Measurements from ENCODE around the gene LNX2. TPM values are rescaled to one million over a fixed set of nuclear protein-coding genes. Genes with fewer than 3 reads are reported as not detected.
"Not testable (repeated sequence)": the region's sequence is repeated elsewhere in the genome, so short reads cannot be mapped to it uniquely, and the experiment has no call there.

Gene LNX2
- total RNA-seq, 1 experiment from 2014 or later, result 14.8 TPM

DNA sequence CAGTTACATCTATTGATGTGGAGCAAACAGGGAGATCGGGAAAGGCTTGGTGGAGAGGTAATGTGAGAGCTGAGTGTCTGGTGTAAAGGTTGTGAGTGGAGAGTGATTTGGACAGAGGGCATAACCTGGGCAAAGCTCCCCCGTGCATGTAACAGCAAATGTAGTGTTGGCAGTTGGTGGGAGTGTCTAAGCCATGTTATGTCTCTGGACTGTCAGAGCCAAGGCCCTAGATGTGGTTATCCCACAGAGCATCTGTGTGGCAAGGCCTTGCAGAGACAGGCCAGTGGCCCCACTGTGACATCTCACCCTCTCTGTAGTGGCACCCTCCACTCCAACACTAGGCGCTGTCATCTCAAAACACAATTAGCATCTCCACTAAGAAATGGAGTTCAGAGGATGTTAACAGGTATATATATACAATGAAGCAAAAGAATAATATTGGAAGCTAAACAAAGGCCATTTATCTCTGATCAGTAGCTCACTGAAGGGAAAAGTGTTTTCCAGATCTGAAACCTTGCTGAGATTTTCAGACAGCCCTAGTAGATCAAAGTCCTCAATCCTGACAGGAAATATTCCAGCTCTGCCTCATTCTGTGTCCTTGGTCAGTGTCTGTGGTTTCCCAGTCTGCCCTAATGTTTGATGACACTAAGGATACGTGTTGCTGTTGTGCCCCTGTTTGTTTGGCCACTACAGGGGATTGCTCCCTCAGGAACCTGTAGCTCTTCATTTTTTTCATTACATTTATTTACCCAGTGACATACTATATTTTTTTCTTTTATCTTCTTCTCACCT, 21.6 kb upstream of the LNX2 start:
- DNase-seq (ENCODE audit: low read depth, low spot score), result no peak
- in situ Hi-C loops (cut with HindIII; ENCODE audit: low pct_unique_long_range_greater_than_20kb, low sequenced_read_pairs), result no loop called here

DNA sequence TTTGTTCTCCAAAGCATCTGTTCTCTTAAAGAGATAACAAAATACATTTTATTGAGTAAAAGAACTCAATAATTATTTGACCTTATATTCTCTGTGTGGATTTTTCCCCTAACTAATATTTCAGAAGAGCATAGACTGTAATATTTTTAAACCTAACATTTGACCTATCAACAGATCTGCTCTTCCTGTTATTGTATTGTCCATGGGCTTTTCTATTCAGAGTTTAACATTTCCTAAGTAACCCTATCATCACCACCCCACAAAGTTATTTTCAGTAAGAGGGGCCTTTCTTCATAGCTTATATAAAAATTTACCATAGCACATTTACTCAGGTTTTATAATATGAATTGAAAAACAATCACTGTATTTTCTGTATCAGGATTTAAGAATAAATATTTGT, 18.9 kb upstream of the LNX2 start:
- no peak for DNase-seq (ENCODE audit: low read depth, low spot score)
- in situ Hi-C loops (cut with HindIII; ENCODE audit: low pct_unique_long_range_greater_than_20kb, low sequenced_read_pairs), result no loop called here

DNA sequence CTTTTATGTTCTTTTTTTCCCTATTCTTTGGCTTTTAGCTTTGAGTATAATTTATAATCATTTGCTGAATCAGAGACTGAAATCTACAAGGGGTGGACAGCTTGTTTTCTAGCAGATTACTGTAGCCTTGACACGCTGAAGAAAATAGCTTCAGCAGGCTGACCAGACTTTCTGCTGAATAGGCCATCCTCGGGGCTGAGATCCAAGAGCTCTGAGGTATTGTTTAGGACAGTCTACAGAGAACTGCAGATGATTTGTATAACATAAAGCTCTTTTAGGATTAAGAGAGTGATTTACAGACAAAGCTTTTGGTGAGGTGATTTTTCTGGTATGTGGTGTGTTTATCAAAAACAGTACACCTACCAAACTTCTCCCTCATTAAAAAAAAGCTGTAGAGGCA, 18.2 kb upstream of the LNX2 start:
- no peak for DNase-seq (ENCODE audit: low read depth, low spot score)
- in situ Hi-C loops (cut with HindIII; ENCODE audit: low pct_unique_long_range_greater_than_20kb, low sequenced_read_pairs), result no loop called here

DNA sequence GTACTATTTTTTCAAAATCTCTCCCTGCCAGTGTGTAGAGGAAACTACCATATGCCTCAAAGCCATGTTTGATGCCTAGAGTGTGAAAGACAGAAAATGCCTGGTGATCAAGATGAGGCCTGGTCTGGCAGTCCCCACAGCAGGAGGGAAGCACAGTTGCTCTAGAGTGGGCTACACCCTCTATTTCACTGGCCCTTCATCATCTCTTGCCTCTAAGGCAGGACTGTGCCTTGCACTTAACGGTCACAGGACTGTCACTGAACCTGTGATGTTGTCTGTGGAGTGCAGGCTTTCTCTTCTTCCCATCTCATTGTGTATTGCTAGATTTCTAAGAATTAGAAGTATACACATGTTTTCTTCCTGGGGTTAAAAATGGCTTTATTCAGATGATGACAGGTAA, 17.7 kb upstream of the LNX2 start:
- in situ Hi-C loops (cut with HindIII; ENCODE audit: low pct_unique_long_range_greater_than_20kb, low sequenced_read_pairs), result no loop called here
- no peak for DNase-seq (ENCODE audit: low read depth, low spot score)

DNA sequence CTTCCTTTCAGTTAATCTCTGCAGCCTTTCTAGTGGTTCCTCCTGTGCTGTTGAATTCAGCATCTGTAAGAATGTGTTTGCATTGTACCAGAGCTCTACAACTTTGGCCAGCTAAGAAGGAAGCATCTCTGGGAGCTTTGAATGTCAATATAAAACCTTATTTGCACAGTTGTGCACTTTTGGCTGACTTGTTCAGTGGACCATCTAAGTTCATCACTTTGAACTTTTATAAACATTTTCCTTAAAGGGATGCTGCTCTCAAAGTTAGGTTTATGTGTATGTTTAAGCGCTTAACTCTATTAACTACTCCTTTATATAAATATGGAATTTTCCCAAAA, 16.9 kb upstream of the LNX2 start:
- DNase-seq (ENCODE audit: low read depth, low spot score), result no peak
- in situ Hi-C loops (cut with HindIII; ENCODE audit: low pct_unique_long_range_greater_than_20kb, low sequenced_read_pairs), result no loop called here

DNA sequence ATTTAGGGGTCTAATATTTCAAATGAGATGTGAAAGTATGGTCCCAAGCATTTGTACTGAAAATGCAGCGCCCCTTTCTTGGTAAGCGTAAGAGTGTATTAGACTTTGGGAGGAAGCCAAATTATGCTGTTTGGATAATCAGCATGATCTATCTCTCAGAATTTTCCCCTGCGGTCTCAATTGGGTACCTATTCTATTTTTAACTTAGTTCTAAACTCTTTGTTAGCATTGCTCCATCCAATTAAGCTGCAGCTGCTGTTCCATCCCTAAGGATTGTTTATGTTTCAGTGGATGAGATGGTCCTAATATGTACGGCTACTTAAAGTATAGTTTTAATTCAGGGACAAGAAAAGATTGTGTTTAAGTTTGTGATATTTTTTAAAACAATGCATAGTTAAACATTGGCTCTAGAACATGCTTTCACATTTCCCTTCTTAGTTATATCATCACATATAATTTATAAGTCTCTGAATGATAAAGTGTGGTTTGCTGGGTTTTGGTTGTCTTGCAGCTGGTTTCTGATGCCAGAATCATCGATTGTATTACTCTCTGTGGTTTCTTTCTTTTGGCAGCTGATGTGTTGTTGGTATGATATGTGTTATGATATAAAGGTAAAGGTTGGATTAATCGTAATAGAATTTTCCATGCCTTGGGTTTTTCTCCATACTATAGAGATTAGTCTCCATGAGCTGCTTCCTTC, 16.4 kb upstream of the LNX2 start:
- in situ Hi-C loops (cut with HindIII; ENCODE audit: low pct_unique_long_range_greater_than_20kb, low sequenced_read_pairs), result no loop called here
- DNase-seq (ENCODE audit: low read depth, low spot score), result no peak

DNA sequence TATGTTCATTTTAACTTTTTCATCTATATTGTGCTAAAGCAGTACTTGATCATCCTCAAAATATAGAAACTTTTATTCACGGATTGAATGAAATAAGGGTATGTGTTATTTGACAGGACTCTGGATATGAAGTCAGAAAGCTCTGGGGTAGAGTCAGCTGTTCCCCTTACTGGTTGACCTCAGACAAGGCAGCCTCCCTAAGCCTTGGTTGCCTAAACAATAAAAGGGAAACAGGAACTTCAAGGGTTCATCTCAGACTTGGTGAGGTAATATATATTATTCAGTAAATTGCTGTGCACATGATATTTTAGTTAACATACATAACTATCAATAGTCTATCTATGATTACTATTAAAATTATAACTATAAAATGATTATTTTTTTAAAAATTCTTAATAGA, 14.9 kb upstream of the LNX2 start:
- DNase-seq (ENCODE audit: low read depth, low spot score), result no peak
- in situ Hi-C loops (cut with HindIII; ENCODE audit: low pct_unique_long_range_greater_than_20kb, low sequenced_read_pairs), result no loop called here

DNA sequence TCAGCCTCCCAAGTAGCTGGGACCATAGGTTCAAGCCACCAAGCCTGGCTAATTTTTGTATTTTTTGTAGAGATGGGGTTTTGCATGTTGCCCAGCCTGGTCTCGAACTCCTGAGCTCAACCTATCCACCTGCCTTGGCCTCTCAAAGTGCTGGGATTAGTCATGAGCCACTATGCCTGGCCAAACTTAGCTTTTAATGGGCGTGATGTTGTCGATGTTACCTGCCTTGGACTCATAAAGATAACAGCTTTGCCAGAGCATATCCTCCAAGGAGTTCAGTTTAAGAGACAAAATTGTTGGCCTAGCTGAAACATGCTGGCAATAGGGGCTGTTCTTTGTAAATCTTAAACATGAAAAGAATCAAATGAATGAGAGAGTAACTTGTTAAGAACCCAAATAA, 14.5 kb upstream of the LNX2 start:
- in situ Hi-C loops (cut with HindIII; ENCODE audit: low pct_unique_long_range_greater_than_20kb, low sequenced_read_pairs), result no loop called here
- DNase-seq (ENCODE audit: low read depth, low spot score), result no peak

DNA sequence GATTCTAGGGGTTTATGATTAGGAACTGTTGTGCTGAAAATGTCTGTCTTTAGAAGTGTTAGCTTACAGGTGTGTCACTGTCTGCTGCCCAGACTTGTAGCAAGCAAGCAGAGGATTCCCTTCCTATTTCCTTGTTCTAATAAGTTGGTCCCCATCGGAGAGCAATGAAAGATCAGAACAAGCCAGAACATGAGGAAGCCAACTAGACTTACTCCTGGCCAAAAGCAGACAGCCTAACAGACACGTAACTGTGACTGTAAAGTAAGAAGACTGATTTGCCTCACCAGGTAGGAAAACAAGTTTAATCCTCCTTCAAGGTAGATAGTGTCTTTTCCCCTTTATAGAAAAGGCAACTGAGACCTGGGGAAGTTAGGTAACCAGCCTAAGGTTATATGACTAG, 13.9 kb upstream of the LNX2 start:
- no peak for DNase-seq (ENCODE audit: low read depth, low spot score)
- in situ Hi-C loops (cut with HindIII; ENCODE audit: low pct_unique_long_range_greater_than_20kb, low sequenced_read_pairs), result no loop called here

DNA sequence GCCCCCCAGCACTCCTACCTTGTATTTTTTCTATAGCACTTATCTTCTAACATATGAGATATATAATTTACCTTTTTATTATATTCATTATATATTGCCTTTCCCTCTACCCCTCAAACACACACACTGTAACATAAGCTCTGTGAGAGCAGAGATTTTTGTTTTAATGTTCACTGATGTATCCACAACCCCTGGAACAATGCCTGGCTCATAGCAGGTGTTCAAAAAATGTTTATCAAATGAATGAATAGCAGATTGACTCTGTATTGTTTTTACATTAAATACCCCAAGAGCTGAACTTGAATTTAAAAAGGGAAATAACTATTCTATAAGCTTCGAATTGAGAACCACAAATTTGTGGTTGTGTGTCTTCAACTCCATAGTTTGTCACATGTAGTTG, 12.3 kb upstream of the LNX2 start:
- in situ Hi-C loops (cut with HindIII; ENCODE audit: low pct_unique_long_range_greater_than_20kb, low sequenced_read_pairs), result no loop called here
- DNase-seq (ENCODE audit: low read depth, low spot score), result no peak

DNA sequence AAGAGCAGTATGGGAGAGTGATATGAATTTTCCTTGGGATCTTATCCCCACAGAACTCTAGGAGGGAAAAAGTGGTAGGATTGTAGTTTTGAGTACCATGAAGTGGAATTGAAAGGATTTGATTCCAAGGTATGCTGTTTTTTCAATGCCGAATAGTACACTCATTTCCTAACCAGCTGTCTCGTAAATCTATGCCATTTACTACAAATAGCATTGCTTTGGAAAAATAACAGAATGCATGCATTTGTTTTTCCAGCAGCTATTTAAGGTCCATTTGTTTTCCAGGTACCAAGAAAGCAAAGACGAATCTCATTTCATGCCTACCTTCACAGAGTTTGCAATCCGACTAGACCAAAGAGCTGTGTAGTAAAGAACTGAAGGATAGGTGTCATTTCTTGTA, 11.9 kb upstream of the LNX2 start:
- no peak for DNase-seq (ENCODE audit: low read depth, low spot score)
- in situ Hi-C loops (cut with HindIII; ENCODE audit: low pct_unique_long_range_greater_than_20kb, low sequenced_read_pairs), result no loop called here

DNA sequence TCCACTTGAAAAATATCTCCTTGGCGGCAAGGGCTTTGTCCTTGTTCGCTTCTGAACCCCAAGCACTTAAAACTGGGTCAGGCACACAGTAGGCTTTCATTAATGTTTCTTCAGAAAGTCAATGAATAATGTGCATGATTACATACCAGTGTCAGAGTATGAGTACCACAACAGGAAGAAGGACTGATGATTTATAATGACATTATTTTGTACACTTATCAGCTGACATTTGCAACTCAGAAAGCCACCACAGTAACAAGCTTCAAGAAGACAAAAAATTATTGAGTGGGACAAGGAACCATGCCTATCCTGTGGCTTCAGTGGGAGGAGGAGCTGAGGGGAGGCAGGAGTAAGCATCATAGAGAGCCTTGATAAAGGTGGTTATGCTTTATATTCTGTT, 11.3 kb upstream of the LNX2 start:
- in situ Hi-C loops (cut with HindIII; ENCODE audit: low pct_unique_long_range_greater_than_20kb, low sequenced_read_pairs), result no loop called here
- DNase-seq (ENCODE audit: low read depth, low spot score), result no peak

DNA sequence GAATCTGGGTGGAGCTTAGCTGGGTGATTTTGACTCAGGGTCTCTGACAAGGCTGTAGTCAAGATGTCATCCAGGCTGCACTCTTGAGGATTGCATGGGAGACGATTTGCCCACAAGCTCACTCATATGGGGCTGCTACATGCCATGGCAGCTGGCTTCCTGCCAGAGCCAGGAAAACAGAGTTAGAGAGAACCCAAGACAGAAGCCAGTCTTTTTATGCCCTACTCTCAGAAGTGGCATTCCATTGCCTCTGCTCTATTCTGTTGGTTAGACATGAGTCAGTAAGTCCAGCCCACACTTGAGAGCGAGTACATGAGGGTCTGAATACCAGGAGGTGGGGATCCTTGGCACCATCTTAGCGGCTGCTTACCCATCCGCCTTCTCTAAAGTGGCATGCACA, 10.8 kb upstream of the LNX2 start:
- in situ Hi-C loops (cut with HindIII; ENCODE audit: low pct_unique_long_range_greater_than_20kb, low sequenced_read_pairs), result no loop called here
- DNase-seq (ENCODE audit: low read depth, low spot score), result no peak

DNA sequence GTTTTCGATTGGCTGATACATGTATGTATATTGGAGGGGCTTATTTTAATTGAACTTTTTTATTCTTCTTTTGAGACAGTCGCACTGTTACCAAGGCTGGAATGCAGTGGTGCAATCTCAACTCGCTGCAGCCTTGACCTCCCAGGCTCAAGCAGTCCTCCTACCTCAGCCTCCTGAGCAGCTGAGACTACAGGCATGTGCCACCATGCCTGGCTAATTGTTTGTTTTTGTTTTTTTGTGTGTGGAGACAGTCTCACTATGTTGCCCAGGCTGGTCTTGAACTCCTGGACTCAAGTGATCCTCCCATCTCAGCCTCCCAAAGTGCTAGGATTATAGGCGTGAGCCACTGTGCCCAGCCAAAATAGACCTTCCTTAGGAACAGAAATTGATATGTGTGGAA, 8.4 kb upstream of the LNX2 start:
- DNase-seq (ENCODE audit: low read depth, low spot score); in situ Hi-C loops (cut with HindIII; ENCODE audit: low pct_unique_long_range_greater_than_20kb, low sequenced_read_pairs): not testable (repeated sequence)

DNA sequence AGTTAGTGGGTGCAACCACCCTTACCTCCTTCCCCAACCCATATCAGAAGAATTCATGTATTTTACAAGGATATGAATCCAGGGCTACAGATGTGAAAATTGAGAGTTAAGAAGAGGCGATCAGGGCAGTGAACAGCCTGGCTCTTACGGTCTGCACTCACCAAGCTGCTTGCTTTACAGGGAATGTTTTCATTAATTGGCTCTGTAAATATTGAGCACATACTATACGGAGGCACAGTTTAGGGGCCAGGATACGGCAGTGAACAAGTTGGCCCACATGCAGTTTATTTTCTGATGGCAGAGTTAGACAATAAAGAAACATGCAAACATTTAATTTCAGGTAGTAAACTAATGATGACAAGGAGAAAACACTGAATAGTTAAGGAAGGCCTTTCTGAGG, 7.8 kb upstream of the LNX2 start:
- DNase-seq (ENCODE audit: low read depth, low spot score), result no peak
- in situ Hi-C loops (cut with HindIII; ENCODE audit: low pct_unique_long_range_greater_than_20kb, low sequenced_read_pairs), result no loop called here

DNA sequence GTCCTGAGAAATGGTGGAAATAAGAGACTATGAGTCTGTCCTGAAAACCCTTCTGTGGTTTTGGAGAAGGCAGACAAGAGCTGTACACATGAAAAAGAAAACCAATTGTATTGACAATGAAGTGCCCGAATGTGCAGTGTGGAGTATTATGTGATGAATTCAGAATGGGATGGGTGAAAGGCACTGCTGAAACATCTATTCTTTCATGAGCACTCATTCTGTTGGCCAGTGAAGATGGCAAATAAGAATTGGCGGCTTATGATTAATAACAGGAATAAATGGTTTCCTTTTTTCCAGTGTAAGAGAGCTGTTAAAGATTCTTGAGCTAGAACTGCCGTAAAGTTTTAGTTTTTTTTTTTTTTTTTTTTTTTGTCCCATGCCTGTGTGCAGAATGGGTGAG, 7.1 kb upstream of the LNX2 start:
- DNase-seq (ENCODE audit: low read depth, low spot score), result no peak
- in situ Hi-C loops (cut with HindIII; ENCODE audit: low pct_unique_long_range_greater_than_20kb, low sequenced_read_pairs), result no loop called here

DNA sequence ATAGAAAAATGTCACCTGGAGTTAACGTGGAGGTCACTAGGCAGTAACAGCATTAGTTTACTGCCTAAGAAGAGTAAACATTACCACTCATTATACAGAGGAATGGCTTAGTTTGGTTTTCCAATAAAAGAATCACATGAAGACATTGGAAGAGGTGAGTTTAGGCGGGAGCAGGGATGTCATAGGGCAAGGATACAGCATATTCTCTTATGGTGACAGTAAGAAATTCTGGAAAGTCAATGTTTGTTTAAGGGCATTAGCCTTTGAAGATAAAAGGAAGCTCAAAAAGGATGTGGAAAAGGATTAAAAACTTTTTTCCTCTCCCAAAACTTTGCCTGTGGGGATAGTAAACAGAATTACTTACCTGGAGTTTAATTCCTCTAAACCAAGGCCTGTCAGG, 5.5 kb upstream of the LNX2 start:
- in situ Hi-C loops (cut with HindIII; ENCODE audit: low pct_unique_long_range_greater_than_20kb, low sequenced_read_pairs), result no loop called here
- DNase-seq (ENCODE audit: low read depth, low spot score), result no peak

DNA sequence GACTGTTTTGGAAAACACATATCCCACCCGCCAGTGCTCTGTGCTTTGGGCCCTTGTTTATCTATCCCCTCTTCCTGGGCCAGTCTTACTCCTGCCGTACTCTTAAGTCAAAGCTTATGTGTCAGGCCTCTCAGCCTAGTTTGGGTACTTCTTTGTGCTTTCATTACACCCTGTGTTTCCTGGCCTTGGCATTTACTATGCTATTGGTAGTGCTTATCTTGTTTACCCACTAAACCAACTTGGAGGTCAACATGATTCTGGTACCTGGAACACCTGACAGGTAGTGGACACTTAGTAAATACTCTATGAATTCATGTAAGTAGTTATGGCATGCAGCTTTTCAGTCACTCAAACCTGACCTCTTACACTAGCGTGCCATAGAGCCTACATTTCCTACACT, 3.7 kb upstream of the LNX2 start:
- no peak for DNase-seq (ENCODE audit: low read depth, low spot score)
- in situ Hi-C loops (cut with HindIII; ENCODE audit: low pct_unique_long_range_greater_than_20kb, low sequenced_read_pairs), result no loop called here

DNA sequence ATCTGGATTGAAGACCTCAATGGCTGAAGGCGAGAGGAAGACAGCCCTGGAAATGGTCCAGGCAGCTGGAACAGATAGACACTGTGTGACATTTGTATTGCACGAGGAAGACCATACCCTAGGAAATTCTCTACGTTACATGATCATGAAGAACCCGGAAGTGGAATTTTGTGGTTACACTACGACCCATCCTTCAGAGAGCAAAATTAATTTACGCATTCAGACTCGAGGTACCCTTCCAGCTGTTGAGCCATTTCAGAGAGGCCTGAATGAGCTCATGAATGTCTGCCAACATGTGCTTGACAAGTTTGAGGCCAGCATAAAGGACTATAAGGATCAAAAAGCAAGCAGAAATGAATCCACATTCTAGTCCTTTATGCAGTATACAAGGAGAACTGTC, 2.6 kb upstream of the LNX2 start:
- peak; percentile 13 for DNase-seq (ENCODE audit: low read depth, low spot score)
- in situ Hi-C loops (cut with HindIII; ENCODE audit: low pct_unique_long_range_greater_than_20kb, low sequenced_read_pairs), result no loop called here
